ENCODE results near the gene ARL15. TPM values are rescaled to one million over a fixed set of nuclear protein-coding genes. Genes with fewer than 3 reads are reported as not detected.

The ARL15 gene
- total and polyA plus RNA-seq, 9 of the 15 experiments (the other 6 are each of a cell fraction or from before 2014, with no cell fraction given): 18.5 to 80.4 (median 57.0) TPM

DNA sequence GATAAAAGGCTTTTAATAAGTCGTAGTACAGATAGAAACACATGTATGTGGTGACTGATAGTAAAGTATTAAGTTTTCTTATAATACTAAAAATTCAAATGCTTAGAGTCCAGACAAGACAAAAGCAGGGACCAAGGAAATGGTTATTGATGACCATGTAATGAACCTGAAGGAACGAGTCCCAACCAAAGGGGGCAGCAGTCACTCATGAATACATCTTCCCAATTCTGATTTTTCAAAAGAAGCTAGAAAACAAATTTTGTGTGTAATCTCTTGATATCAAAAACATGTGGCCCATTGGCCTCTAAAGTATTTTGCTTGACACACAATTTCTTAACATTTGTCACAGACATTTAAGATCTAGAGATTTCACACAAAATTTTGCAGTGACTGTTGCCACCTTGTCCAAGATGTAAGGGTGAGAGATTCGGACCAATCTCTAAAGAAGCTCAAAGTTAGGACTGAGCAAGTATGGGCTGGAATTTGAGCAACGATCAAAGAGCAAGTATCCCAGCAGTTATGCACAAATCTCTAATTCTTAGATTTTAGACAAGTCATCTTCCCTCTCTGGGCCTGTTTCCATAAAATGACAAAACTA is 66.8 kb downstream of the ARL15 start (continued):
- peak; percentile 56 to 68 for TF ChIP-seq RAD21 (CRISPR knock-in tag; conservative IDR thresholded peaks at IDR 0.05 in 1 of 2, IDR thresholded peaks at IDR 0.05 in 1 of 2)
- TF ChIP-seq, protein P1, sequence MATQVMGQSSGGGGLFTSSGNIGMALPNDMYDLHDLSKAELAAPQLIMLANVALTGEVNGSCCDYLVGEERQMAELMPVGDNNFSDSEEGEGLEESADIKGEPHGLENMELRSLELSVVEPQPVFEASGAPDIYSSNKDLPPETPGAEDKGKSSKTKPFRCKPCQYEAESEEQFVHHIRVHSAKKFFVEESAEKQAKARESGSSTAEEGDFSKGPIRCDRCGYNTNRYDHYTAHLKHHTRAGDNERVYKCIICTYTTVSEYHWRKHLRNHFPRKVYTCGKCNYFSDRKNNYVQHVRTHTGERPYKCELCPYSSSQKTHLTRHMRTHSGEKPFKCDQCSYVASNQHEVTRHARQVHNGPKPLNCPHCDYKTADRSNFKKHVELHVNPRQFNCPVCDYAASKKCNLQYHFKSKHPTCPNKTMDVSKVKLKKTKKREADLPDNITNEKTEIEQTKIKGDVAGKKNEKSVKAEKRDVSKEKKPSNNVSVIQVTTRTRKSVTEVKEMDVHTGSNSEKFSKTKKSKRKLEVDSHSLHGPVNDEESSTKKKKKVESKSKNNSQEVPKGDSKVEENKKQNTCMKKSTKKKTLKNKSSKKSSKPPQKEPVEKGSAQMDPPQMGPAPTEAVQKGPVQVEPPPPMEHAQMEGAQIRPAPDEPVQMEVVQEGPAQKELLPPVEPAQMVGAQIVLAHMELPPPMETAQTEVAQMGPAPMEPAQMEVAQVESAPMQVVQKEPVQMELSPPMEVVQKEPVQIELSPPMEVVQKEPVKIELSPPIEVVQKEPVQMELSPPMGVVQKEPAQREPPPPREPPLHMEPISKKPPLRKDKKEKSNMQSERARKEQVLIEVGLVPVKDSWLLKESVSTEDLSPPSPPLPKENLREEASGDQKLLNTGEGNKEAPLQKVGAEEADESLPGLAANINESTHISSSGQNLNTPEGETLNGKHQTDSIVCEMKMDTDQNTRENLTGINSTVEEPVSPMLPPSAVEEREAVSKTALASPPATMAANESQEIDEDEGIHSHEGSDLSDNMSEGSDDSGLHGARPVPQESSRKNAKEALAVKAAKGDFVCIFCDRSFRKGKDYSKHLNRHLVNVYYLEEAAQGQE (IDR thresholded peaks at IDR 0.05; ENCODE audit: borderline replicate concordance): peak; percentile 38; the same call in 1 of the 2 replicates
- TF ChIP-seq, protein P1 (CRISPR knock-in tag; IDR thresholded peaks at IDR 0.05; ENCODE audit: low read depth): no peak

All from K562 (cell line).